Esophagus muscularis mucosa (tissue), 4 donors: ENCODE data around the gene THOC6. TPM values are rescaled to one million over a fixed set of nuclear protein-coding genes. Genes with fewer than 3 reads are reported as not detected.

Source experiments
- DNase-seq: peaks from one replicate; pipeline ENCODE4 v3.0.0-alpha.2; 2017; ENCODE audit errors: extremely low spot score
- H3K27ac ChIP-seq, 4 donors: fragments of 200-600 bp; sonication (generic); replicated peaks in 1 of 4; 1 replicate in 3 of 4; 2 replicates in 1 of 4; pipeline ENCODE4 v1.5.1; 2016 to 2019; ENCODE audit warnings: mild to moderate bottlenecking in 1 of 4
- H3K27me3 ChIP-seq, 4 donors: fragments of 200-600 bp; sonication (generic); one replicate each; pipeline versions ENCODE4 v1.5.1 to v1.6.0; 2016 to 2019
- H3K36me3 ChIP-seq, 4 donors: fragments of 200-600 bp; sonication (generic); one replicate each; pipeline ENCODE4 v1.5.1; 2016 to 2019
- H3K4me1 ChIP-seq, 4 donors: fragments of 200-600 bp; sonication (generic); one replicate each; pipeline ENCODE4 v1.5.1; 2016 to 2019
- H3K4me3 ChIP-seq, 4 donors: fragments of 200-600 bp; sonication (generic); 1 replicate in 2 of 4; 2 replicates in 2 of 4; pipeline ENCODE4 v1.5.1; 2016 to 2019; ENCODE audit warnings: mild to moderate bottlenecking in 4 of 4, moderate library complexity in 1 of 4
- H3K9me3 ChIP-seq, 4 donors: fragments of 200-600 bp; sonication (generic); 1 replicate in 3 of 4; 2 replicates in 1 of 4; pipeline ENCODE4 v1.5.1; 2016 to 2019
- CTCF ChIP-seq, 3 experiments: fragments of 200-600 bp in 2 of 3; fragments of 450-650 bp in 1 of 3; sonication (generic) in 2 of 3; IDR thresholded peaks; one replicate each; pipeline ENCODE4 v1.5.1; 2017 to 2019; ENCODE audit warnings: antibody characterized with exemption in 3 of 3, mild to moderate bottlenecking in 2 of 3, moderate library complexity in 1 of 3
- EP300 ChIP-seq: sonication (generic); formaldehyde crosslinking; IDR thresholded peaks from one replicate; pipeline ENCODE4 v1.6.1; 2017; ENCODE audit warnings: antibody characterized with exemption
- POLR2A ChIP-seq: fragments of 450-650 bp; IDR thresholded peaks from one replicate; pipeline ENCODE4 v1.6.1; 2017; ENCODE audit warnings: antibody characterized with exemption, moderate library complexity, mild to moderate bottlenecking, low read depth
- POLR2AphosphoS5 ChIP-seq, 2 donors: sonication (generic); formaldehyde crosslinking; IDR thresholded peaks; one replicate each; pipeline ENCODE4 v1.6.1; 2017; ENCODE audit warnings: antibody characterized with exemption in 2 of 2
- WGBS: methylation state at CpG from one replicate; pipeline ENCODE4 v1.1.5; 2018; 5-methylcytosine and 5-hydroxymethylcytosine counted together
- intact Hi-C: fragments of 100-400 bp; cut with DNase I; formaldehyde crosslinking; loops from one replicate; pipeline ENCODE4 v1.15.1; 2023
- total RNA-seq, 4 donors: library from RNA; depleted of rRNA; stranded (reverse); fragments of >200 nt; gene quantifications; one replicate each; pipeline versions ENCODE4 v1.1.0 to v1.2.1, GENCODE V29; 2016

The THOC6 gene
- total RNA-seq, 4 donors from 2014 or later, result 14.1 to 27.9 (median 23.0) TPM

- Histone ChIP-seq H3K4me3 (peak overlapping the region in 1 of 4 donors; percentile 34), H3K4me1 (peaks cover 17 to 40% (median 33%) of the 10 kb centered on the region in 4 donors), H3K36me3 (peaks cover 11 to 20% (median 19%) of the 10 kb centered on the region in 4 donors), H3K9me3 (no peaks in the 10 kb centered on the region), H3K27ac (no peak overlapping the region), H3K27me3 (peaks cover 0 to 61% (median 24%) of the 10 kb centered on the region in 4 donors)
- intact Hi-C loops, result no loop called here
- WGBS, result 39% methylated on average over 9 of the region's 59 CpGs
- no peak for TF ChIP-seq EP300
- TF ChIP-seq CTCF (IDR thresholded peaks at IDR 0.05), result no peak
- TF ChIP-seq POLR2AphosphoS5 (IDR thresholded peaks at IDR 0.05), result no peak
- no peak for TF ChIP-seq POLR2A
- no peak for DNase-seq
These were observed 5.8 kb downstream of the THOC6 start for GRCh38 chr16:3029491-3030221.

- H3K36me3 ChIP-seq, result peaks cover 11 to 19% (median 19%) of the 10 kb centered on the region in 4 donors
- no peak for DNase-seq
- H3K27me3 ChIP-seq, result peaks cover 0 to 70% (median 32%) of the 10 kb centered on the region in 4 donors
- intact Hi-C loops, result no loop called here
- H3K27ac ChIP-seq, result no peak overlapping the region
- H3K4me1 ChIP-seq, result peaks cover 15 to 31% (median 24%) of the 10 kb centered on the region in 4 donors
- WGBS, result 80% methylated on average over 15 of the region's 33 CpGs
- TF ChIP-seq EP300 (no peak), POLR2AphosphoS5 (IDR thresholded peaks at IDR 0.05) (no peak)
- H3K4me3 ChIP-seq, result no peak overlapping the region
- no peaks in the 10 kb centered on the region for H3K9me3 ChIP-seq
These were observed 6.7 kb downstream of the THOC6 start for GRCh38 chr16:3030222-3031212.

GRCh38 chr16:3032624-3033023 lies 8.8 kb downstream of the THOC6 start:
- no peak for TF ChIP-seq POLR2AphosphoS5 (IDR thresholded peaks at IDR 0.05)
- TF ChIP-seq POLR2A, result no peak
- TF ChIP-seq CTCF (IDR thresholded peaks at IDR 0.05), result no peak
- TF ChIP-seq EP300, result no peak
- 43% methylated on average over 7 of the region's 7 CpGs for WGBS
- DNase-seq, result no peak
- no peaks in the 10 kb centered on the region for H3K36me3 ChIP-seq
- peaks cover 22 to 36% (median 33%) of the 10 kb centered on the region in 4 donors for H3K4me1 ChIP-seq
- intact Hi-C loops, result no loop called here
- H3K9me3 ChIP-seq, result no peaks in the 10 kb centered on the region
- peaks cover 0 to 91% (median 53%) of the 10 kb centered on the region in 4 donors for H3K27me3 ChIP-seq
- H3K4me3 ChIP-seq, result no peak overlapping the region
- H3K27ac ChIP-seq, result no peak overlapping the region

- intact Hi-C loops, result no loop called here
- no peak overlapping the region for H3K4me3 ChIP-seq
- H3K4me1 ChIP-seq, result peaks cover 7 to 13% (median 10%) of the 10 kb centered on the region in 4 donors
- H3K27me3 ChIP-seq, result peaks cover 0 to 99% (median 53%) of the 10 kb centered on the region in 4 donors
- no peak overlapping the region for H3K27ac ChIP-seq
- no peak for DNase-seq
- H3K9me3 ChIP-seq, result no peaks in the 10 kb centered on the region
- TF ChIP-seq CTCF (IDR thresholded peaks at IDR 0.05), result no peak
- no peak for TF ChIP-seq POLR2A
- no peak for TF ChIP-seq POLR2AphosphoS5 (IDR thresholded peaks at IDR 0.05)
- no peak for TF ChIP-seq EP300
- 40% methylated on average over 8 of the region's 19 CpGs for WGBS
- no peaks in the 10 kb centered on the region for H3K36me3 ChIP-seq
These were observed 11.6 kb downstream of the THOC6 start for GRCh38 chr16:3035289-3035971.
